Left lobe of liver (tissue), 2 donors: ENCODE results near the gene CTSV. TPM values are rescaled to one million over a fixed set of nuclear protein-coding genes. Genes with fewer than 3 reads are reported as not detected.
A peak's percentile ranks its signal among the peaks of the same experiment; 100 is the strongest.
"Not testable (repeated sequence)": the region's sequence is repeated elsewhere in the genome, so short reads cannot be mapped to it uniquely, and the experiment has no call there.

Experiments
- ATAC-seq: fragments of 200-7000 bp; cut with Tn5 transposase; one replicate; pipeline ENCODE4 v1.9.1; 2020; ENCODE audit warnings: mild to moderate bottlenecking, moderate library complexity
- DNase-seq: peaks from one replicate; pipeline ENCODE4 v3.0.0-alpha.2; 2020; ENCODE audit warnings: low spot score
- total RNA-seq: library from RNA; stranded (reverse); gene quantifications from one replicate; pipeline ENCODE4 v1.2.1, GENCODE V29; 2021
- donor health status: DM: no; HTN: no; CAD: no; lungs with moderate emphysema.
- donor health status: DM: no; HTN: yes; CAD: no.

The CTSV gene
- total RNA-seq, 1 donor from 2014 or later: 0.15 TPM

GRCh38 chr9:97045300-97045699 is 6.4 kb upstream of the CTSV start:
- ATAC-seq (no peak), DNase-seq (no peak)

DNA sequence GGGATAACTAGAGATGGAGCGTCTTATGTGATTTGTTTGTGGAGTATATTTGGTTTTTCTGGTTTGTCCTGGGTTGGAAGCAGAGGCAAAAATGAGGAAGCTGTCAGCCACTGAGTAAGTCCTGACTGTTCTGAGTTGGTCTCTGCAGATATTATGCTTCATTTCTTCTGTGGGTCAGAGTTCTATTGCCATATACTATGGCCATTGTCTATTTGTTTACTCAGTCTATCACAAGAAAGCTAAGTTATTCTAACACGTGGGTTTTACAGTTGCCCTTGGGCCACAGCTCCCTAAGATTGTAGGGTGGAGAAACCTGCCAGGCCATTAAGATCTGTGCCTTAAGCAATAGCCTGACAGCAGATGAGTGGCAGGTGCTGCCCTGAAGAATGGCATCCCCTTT is 3.0 kb upstream of the CTSV start:
- no peak for ATAC-seq
- no peak for DNase-seq

DNA sequence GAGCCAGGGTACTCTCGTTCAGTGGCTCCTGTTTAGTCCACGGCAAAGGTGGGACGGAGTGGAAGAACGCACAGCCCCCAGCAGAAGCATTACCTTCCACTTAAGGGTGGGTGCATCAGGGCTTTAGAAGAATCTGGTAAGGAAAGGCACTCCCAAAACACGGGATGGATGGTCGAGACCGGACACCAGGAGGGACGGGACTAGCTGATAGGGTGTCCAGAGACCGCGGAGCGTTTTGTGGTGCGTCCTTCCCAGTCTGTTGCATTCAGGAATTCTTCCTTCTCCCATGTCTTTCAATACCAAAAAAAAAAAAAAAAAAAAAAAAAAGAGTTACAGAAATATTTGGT is 545 bp upstream of the CTSV start:
- ATAC-seq: peak; percentile 27
- no peak for DNase-seq

- ATAC-seq, DNase-seq: not testable (repeated sequence)
Measured at GRCh38 chr9:97023505-97023904, 15.4 kb downstream of the CTSV start.

DNA sequence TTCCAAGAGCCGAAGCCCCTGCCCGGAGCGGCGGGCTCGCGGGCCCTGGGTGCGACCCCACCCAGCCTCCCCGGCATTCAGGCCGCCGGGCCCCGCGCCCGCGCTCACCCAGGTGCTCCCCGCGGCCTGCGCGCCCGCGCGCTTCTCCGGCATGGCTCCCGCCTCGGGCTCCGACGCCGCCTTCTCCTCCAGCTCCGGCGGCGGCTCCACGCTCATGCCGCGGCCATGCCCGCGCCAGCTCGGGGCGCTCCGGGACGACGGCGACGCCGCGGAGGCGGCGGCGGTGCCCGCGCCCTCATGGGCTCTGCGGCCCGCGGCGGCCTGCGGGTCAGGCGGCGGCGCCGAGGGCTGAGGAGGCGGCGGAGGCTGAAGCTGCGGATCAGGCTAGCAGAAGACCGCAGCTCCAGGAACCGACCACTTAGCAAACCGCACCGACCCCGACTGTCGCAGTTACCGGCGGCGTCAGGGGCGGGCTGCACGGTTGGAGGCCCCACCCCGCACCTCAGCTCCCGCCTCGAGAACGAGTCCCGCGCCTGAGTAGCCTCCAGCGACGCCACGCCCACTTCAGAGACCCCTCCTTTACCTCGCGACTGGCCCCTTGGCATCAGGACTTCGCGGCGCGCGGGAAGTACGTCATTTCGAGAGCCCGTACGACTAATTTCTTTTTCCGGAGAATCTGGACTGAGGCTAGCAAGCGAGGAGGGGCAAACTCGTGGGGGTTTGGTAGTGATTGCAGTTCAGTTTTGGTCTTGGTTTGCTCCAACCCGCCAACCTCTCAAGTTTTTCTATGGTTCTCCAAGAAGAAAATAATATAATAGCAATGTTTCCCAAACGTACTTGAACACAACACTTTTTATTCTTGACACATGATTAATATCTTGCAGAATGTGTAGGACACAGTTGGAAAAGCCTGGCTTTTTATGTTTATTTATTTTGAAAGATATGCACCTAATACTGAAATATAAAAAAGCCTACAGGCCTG is 25.5 kb downstream of the CTSV start:
- ATAC-seq (peak; percentile 98), DNase-seq (peak; percentile 79)

DNA sequence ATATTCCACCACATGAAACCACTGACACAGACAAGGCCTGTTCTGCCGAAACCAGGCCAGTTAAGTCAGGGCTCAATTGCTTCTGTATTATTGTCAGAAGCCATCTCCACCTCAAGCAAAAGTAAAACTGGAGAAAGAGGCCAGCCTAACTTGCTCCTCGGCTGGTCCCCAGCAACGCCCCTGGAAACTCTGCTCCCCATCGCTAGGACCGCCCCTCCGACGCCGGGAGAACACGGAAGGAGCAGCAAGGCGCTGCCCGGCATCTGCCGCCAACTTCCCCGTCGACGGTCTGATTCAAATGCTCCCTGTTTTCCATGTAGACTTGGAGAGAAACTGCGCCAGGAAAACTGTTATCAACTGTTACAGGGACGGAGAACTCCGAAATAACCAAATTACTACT is 26.3 kb downstream of the CTSV start:
- not testable (repeated sequence) for DNase-seq
- peak; percentile 70 for ATAC-seq

DNA sequence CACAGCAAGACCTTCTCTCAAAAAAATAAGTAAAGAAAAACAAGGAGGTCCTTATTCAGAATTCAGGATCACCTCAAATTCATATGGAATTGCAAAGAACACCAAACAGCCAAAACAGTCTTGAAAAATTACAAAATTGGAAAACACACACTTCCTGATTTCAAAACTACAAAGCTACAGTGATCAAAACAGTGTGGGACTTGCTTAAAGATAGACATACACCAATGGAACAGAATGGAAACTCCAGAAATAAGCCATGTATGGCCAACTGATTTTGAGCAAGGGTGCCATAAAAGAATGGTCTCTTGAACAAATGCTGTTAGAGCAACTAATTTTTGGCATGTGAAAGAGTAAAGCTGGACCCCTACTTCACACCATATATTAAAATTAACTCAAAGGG is 36.7 kb downstream of the CTSV start:
- ATAC-seq, DNase-seq: not testable (repeated sequence)

DNA sequence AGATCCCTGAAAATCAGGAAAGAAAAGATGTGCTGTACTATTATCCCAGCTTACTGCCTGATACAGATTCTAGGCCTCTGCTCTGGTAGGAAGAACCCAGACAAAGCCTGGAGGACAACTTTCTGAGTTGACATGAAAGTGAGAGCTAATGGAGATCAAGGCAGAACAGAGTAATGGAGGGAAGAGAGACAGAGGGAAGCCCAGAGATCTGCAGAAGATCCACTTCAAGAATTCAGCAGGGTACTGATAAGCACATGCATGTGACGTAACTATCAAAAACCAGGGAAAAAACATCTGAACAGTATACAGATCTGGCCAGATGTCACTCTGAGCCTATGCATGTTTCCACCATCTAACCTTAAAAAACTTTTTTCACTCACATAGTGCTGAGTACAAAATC is 37.6 kb downstream of the CTSV start:
- not testable (repeated sequence) for ATAC-seq, DNase-seq

DNA sequence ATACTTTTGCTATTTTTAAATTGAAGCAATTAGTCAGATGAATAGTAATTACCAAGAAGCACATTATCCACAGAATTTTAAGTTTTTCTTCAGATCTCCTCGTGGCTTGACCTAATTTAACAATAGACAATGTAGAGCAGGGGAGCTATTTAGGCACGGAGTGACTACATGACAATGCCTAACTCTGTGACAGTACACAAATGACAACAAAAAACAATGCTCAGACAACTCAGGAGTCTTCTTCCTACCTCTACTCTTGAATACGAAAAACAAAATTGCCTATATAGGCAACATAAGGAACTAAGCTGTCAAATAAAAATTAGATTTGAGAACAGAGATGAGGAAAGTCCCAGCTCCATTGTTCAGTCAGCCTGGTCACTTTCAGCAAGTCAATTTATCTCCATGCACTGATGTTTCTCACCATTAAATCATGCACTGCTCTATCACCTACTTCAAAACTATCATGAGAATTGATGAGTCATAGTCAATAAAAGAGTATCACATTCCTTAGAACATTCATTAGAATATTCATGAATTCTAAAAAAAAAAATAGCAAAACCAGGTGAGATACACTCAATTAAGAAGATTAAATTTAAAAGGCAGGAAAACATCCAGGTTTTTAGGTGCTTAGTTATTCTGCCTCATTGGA is 38.7 kb downstream of the CTSV start:
- not testable (repeated sequence) for DNase-seq, ATAC-seq

DNA sequence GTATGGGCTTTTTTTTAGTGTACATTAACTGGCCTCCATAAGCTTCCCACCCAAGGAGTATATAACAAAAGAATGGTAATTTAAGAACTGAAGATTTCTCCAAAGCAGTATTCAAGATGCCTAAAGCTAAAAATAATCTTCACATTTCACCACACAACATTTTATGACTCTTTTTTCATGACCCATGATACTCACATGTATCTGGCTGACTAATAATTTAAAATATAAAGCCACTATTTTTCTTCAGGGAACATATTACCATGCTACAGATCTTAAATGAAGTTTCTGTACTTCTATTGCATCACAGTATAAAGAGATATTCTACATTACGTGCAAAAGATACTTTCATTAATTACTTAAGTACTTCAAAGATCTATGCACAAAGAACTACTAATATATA is 39.2 kb downstream of the CTSV start:
- DNase-seq, ATAC-seq: not testable (repeated sequence)

DNA sequence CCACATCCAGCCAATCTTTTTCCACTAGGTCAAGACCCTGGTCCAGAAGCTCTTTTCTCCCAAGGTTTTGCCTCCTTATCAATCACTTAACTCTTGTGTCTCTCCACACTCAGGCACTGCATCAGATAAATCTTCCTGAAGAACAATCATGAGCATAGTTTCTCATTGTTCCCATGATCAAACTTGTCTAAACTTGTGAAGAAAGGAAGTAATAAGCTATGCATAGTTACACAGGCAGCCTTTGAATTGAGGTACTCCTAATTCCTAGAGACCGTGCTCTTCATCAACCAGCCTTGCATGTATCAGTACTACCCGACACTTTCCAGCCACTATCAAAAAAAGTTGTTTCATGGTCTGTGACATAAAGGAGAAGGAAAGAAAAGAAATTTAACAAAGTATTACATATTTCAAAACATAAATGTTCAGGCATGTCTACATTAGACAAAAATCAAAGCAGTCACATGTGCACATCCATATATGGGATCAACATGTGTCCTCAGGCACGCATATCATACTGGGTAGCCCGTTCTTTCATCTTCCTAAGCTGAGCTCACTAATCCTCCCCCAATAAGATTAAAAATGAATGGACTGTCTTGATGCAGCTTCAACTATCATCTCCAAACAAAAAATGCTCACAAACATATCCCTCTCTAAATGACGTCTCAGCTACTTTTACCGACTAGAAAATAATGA is 41.8 kb downstream of the CTSV start:
- DNase-seq, ATAC-seq: not testable (repeated sequence)

DNA sequence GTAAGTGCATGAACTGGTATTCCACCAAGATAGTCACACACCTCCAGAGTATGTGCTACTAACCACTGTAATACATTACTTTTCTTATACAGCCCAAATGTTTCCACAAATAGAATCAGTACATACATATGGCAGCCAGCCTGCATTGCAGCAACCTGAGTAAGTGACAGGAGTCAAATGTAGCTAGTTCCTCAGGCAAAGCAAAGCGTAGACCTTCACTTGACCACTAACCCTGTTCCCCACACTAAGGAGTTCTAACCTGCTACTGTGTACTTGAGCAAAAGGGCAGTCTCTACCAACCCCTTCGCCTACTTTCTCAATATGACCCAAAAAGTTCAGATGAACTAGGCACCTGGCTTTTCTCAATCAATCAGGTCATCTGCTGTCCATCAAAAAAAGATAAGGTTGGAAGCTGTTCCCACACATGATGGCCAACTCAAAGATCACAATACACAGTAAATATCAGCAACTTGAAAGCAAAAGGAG is 44.4 kb downstream of the CTSV start:
- ATAC-seq: peak; percentile 85

DNA sequence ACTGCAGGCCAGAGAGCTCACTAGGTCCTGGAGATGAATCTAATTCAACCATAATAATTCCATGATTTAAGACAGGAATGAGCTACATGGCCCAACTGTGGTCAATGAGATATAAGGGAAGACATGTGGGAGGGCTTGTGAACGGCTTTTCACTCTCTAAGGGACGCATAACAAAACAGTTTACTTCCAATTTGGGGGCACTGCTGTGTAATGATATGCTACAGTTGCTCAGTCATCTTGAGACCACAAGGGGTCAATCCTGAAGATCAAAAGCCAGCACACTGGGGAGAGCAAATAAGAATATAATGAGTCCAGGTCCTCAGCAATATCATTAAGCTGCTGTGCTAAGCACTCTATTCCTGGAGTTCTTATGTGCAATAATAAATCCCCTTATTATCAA is 46.6 kb downstream of the CTSV start:
- not testable (repeated sequence) for ATAC-seq, DNase-seq

More for the DNA sequence above, 44.4 kb downstream of the CTSV start:
- DNase-seq: not testable (repeated sequence)

DNA sequence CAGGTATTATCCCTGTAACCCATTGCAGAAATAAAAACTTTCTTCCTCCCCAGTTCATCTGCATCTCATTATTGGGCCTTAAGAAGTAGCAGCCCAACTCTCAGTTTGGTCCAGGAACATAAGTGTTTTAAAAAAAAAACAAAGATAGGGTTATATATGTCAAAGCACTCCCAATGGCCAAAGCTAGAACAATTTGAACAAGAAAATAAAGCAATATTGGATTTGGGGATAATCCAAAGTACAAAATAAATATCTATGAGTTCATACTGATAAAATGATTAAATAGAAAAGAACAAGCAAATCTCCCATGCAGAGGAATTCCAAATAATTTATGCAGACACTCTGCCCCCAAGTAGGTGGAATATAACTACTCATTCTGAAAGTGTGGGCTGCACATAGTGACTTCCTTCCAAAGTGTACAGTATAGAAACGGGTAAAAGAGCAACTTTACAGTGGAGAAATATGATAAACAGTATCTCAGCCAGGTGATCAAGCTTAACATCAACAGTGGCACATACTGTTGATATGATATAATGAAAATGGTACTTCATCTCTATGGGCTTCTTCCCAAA is 49.1 kb downstream of the CTSV start:
- ATAC-seq, DNase-seq: not testable (repeated sequence)

DNA sequence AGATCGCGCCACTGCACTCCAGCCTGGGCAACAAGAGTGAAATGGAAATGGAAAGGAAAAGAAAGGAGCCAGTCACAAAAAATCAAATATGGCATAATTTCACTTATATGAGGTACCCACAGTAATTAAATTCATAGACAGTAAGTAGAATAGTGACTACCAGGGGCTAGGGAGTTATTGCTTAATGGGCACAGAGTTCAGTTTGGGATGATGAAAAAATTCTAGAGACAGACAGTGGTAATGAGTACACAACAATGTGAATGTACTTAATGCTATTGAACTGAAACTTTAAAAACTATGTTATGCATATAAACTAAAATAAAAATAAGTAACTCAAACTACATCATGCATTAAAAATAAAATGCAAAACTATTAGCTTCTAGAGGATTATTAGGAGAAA is 54.1 kb downstream of the CTSV start:
- peak; percentile 81 for ATAC-seq
- DNase-seq: not testable (repeated sequence)

GRCh38 chr9:96984139-96984538 is 54.8 kb downstream of the CTSV start:
- not testable (repeated sequence) for ATAC-seq, DNase-seq

- DNase-seq, ATAC-seq: not testable (repeated sequence)
Measured at GRCh38 chr9:96983496-96984122, 55.3 kb downstream of the CTSV start.
